Type B pancreatic cell (in vitro differentiated cells): ENCODE measurements around the gene CXorf38. TPM values are rescaled to one million over a fixed set of nuclear protein-coding genes. Genes with fewer than 3 reads are reported as not detected.

ENCODE experiments used
- DNase-seq: peaks from one replicate; pipeline ENCODE4 v3.0.0; 2021; ENCODE audit warnings: mixed read lengths; ENCODE audit not compliant: unreplicated experiment; ENCODE audit errors: extremely low spot score
- H3K27ac Mint-ChIP-seq: 2 replicates; pipeline ENCODE4 v1.8.0; 2021; ENCODE audit warnings: mild to moderate bottlenecking, mixed read lengths
- H3K27me3 Mint-ChIP-seq: 2 replicates; pipeline ENCODE4 v1.8.0; 2021; ENCODE audit warnings: mixed read lengths
- H3K36me3 Mint-ChIP-seq: 2 replicates; pipeline ENCODE4 v1.8.0; 2021; ENCODE audit warnings: mixed read lengths
- H3K4me1 Mint-ChIP-seq: one replicate; pipeline ENCODE4 v1.8.0; 2021; ENCODE audit warnings: mixed read lengths; ENCODE audit not compliant: unreplicated experiment
- H3K4me3 Mint-ChIP-seq: 2 replicates; pipeline ENCODE4 v1.8.0; 2021; ENCODE audit warnings: mild to moderate bottlenecking, mixed read lengths
- H3K9me3 Mint-ChIP-seq: 2 replicates; pipeline ENCODE4 v1.8.0; 2021; ENCODE audit warnings: mixed read lengths
- total RNA-seq: library from RNA; stranded (reverse); gene quantifications from 2 replicates; pipeline ENCODE4 v1.2.1, GENCODE V29; 2021; ENCODE audit warnings: low replicate concordance
- TF ChIP-seq, protein P1 (sequence below): fragments of 200-600 bp; sonication (generic); conservative IDR thresholded peaks from 2 replicates; pipeline ENCODE4 v1.5.0; 2021; ENCODE audit warnings: antibody characterized with exemption, mild to moderate bottlenecking

Gene CXorf38
- total RNA-seq, 1 donor from 2014 or later, result 8.1 TPM

DNA sequence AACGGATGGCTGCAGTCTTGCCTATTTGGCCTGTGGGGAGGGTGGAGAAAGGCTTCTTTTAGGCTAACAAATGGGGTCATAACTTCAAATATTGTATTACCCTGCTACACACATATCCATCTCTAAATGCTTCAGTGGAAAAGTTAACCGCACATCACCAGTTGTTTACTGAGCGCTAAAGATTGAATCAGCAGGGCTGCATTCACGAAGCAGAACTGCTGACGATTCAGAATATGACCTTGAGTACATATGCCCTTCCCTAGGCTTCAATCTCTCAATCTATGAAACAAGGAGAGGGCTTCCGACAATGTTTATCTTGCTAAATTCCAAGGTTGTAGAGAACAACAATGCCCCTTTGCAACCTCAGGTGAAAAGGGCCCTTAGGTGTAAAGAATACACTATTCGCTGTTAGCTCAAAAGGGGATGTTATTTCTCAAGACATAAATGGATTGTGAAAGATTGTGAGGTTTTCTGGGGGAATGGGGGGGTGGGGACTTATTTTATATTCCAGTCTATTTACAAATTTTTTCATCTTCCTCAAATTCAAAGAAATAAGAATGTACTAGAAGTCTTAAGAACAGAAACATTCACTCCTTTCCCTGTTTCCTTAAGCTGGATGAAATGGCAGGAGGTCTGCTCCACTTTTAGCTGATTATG, 69.2 kb downstream of the CXorf38 start:
- Mint-ChIP-seq H3K27me3 (no peaks in the 10 kb centered on the region), H3K4me1 (peaks cover 5% of the 10 kb centered on the region), H3K27ac (peak overlapping the region; percentile 64), H3K4me3 (peak overlapping the region; percentile 21), H3K9me3 (peaks cover under 1% of the 10 kb centered on the region), H3K36me3 (no peaks in the 10 kb centered on the region)
- no peak for DNase-seq
- TF ChIP-seq, protein P1, sequence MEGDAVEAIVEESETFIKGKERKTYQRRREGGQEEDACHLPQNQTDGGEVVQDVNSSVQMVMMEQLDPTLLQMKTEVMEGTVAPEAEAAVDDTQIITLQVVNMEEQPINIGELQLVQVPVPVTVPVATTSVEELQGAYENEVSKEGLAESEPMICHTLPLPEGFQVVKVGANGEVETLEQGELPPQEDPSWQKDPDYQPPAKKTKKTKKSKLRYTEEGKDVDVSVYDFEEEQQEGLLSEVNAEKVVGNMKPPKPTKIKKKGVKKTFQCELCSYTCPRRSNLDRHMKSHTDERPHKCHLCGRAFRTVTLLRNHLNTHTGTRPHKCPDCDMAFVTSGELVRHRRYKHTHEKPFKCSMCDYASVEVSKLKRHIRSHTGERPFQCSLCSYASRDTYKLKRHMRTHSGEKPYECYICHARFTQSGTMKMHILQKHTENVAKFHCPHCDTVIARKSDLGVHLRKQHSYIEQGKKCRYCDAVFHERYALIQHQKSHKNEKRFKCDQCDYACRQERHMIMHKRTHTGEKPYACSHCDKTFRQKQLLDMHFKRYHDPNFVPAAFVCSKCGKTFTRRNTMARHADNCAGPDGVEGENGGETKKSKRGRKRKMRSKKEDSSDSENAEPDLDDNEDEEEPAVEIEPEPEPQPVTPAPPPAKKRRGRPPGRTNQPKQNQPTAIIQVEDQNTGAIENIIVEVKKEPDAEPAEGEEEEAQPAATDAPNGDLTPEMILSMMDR, result no peak

Other genes with a start within 250 kb of the CXorf38 start
- gene ATP6AP2, start 66.6 kb downstream of the CXorf38 start, total RNA-seq, result 98.0 and 160 TPM in 2 replicates
- not detected in 2 replicates for gene MPC1L, start 24.1 kb downstream of the CXorf38 start, total RNA-seq
- 43.5 and 46.2 TPM in 2 replicates for gene MED14, start 88.0 kb upstream of the CXorf38 start, total RNA-seq